HCT116 (cell line): ENCODE data around the gene ANKRD29. TPM values are rescaled to one million over a fixed set of nuclear protein-coding genes. Genes with fewer than 3 reads are reported as not detected.

Experiments used
- ATAC-seq: fragments of 200-7000 bp; cut with Tn5 transposase; 2 replicates; pipeline ENCODE4 v1.9.1; 2020; ENCODE audit warnings: mild to moderate bottlenecking, moderate library complexity
- BruUV-seq: library from RNA; stranded (reverse); fragments of 400-500 nt; replicated peaks from 2 replicates; lab custom pipeline; 2021; lab: Mats Ljungman, UMichigan
- CTCF ChIA-PET: fragments of 300-600 bp; sonication (Branson Sonifier 250); formaldehyde crosslinking; loops from one replicate; lab custom pipeline; 2021; ENCODE audit warnings: antibody characterized with exemption; lab: Charles Lee
- POLR2A ChIA-PET: fragments of 300-600, 350-600 bp; sonication (Branson Sonifier 250); formaldehyde crosslinking; loops from one replicate; lab custom pipeline; 2021; ENCODE audit warnings: antibody characterized with exemption; lab: Charles Lee
- RAD21 ChIA-PET, 2 experiments: fragments of 300-600 bp; sonication (Branson Sonifier 250); formaldehyde crosslinking; loops; one replicate each; lab custom pipeline; 2023; ENCODE audit warnings: low total read pairs in 2 of 2; ENCODE audit not compliant: uncharacterized antibody in 2 of 2, unreplicated experiment in 2 of 2, low non-redundant PET in 1 of 2; lab: Charles Lee
- DNase-seq: peaks from one replicate; pipeline ENCODE4 v3.0.0-alpha.2; 2010; ENCODE audit warnings: low read depth, low spot score
- H2AFZ ChIP-seq: fragments of 200-600 bp; shearing (Covaris generic), sonication (generic); 2 replicates; pipeline ENCODE4 v1.6.1; 2017; ENCODE audit warnings: low read depth, mixed run types, mixed read lengths, antibody characterized with exemption, low read length; ENCODE audit not compliant: poor library complexity, severe bottlenecking
- H3K27ac ChIP-seq: 2 replicates; pipeline ENCODE4 v1.5.1; 2012; ENCODE audit warnings: low read depth, low read length
- H3K27me3 ChIP-seq: fragments of 200-600 bp; sonication (generic); 2 replicates; pipeline ENCODE4 v1.6.1; 2016; ENCODE audit warnings: mixed run types, low read length, mixed read lengths; ENCODE audit not compliant: insufficient read depth
- H3K36me3 ChIP-seq, 2 experiments: fragments of 200-500 bp in 1 of 2; fragments of 200-600 bp in 1 of 2; sonication (Bioruptor generic) in 1 of 2; sonication (generic) in 1 of 2; 2 replicates each; pipeline versions ENCODE4 v1.5.1 to v1.6.1; 2014 to 2016; ENCODE audit warnings: low read length in 2 of 2, inconsistent platforms in 1 of 2, mixed read lengths in 1 of 2, mixed run types in 1 of 2; ENCODE audit not compliant: insufficient read depth in 2 of 2, control insufficient read depth in 1 of 2
- H3K4me1 ChIP-seq, 2 experiments: fragments of 200-600 bp in 1 of 2; sonication (generic) in 1 of 2; 2 replicates each; pipeline versions ENCODE4 v1.5.1 to v1.6.1; 2012 to 2017; ENCODE audit warnings: low read length in 2 of 2, inconsistent platforms in 1 of 2, mild to moderate bottlenecking in 1 of 2, mixed read lengths in 1 of 2, mixed run types in 1 of 2, moderate library complexity in 1 of 2; ENCODE audit not compliant: insufficient read depth in 2 of 2, control insufficient read depth in 1 of 2
- H3K4me2 ChIP-seq: fragments of 200-600 bp; sonication (generic); 2 replicates; pipeline ENCODE4 v1.6.1; 2017; ENCODE audit warnings: mixed run types, low read length, mixed read lengths
- H3K4me3 ChIP-seq, 2 experiments: fragments of 200-600 bp in 1 of 2; sonication (generic) in 1 of 2; replicated peaks in 1 of 2; 2 replicates each; pipeline ENCODE4 v1.5.1; 2011 to 2016; ENCODE audit warnings: low read length in 2 of 2, control low read depth in 1 of 2, low read depth in 1 of 2, mild to moderate bottlenecking in 1 of 2, mixed read lengths in 1 of 2, mixed run types in 1 of 2
- H3K79me2 ChIP-seq: fragments of 200-600 bp; sonication (generic); 2 replicates; pipeline ENCODE4 v1.6.1; 2017; ENCODE audit warnings: mild to moderate bottlenecking, mixed run types, low read length, moderate library complexity, mixed read lengths; ENCODE audit not compliant: insufficient read depth
- H3K9ac ChIP-seq: fragments of 200-600 bp; sonication (generic); 2 replicates; pipeline ENCODE4 v1.6.1; 2016; ENCODE audit warnings: low read length, mixed read lengths
- H3K9me2 ChIP-seq: fragments of 200-600 bp; sonication (generic), shearing (Covaris generic); 2 replicates; pipeline ENCODE4 v1.6.1; 2017; ENCODE audit warnings: mixed run types, mild to moderate bottlenecking, moderate library complexity; ENCODE audit not compliant: insufficient read depth
- H3K9me3 ChIP-seq, 2 experiments: fragments of 200-500 bp in 1 of 2; fragments of 200-600 bp in 1 of 2; sonication (Bioruptor generic) in 1 of 2; sonication (generic) in 1 of 2; 2 replicates each; pipeline ENCODE4 v1.6.1; 2014 to 2017; ENCODE audit warnings: low read length in 2 of 2, mixed read lengths in 2 of 2, inconsistent platforms in 1 of 2, low read depth in 1 of 2, mild to moderate bottlenecking in 1 of 2, mixed run types in 1 of 2, moderate library complexity in 1 of 2; ENCODE audit not compliant: control insufficient read depth in 1 of 2, insufficient read depth in 1 of 2
- H4K20me1 ChIP-seq: fragments of 200-600 bp; sonication (generic), shearing (Covaris generic); 2 replicates; pipeline ENCODE4 v1.6.1; 2017; ENCODE audit warnings: mixed run types, mild to moderate bottlenecking, moderate library complexity; ENCODE audit not compliant: insufficient read depth
- ATF3 ChIP-seq: IDR thresholded peaks from 2 replicates; pipeline ENCODE4 v1.6.1; 2012
- CBX3 ChIP-seq: IDR thresholded peaks from 2 replicates; pipeline ENCODE4 v1.6.1; 2012; ENCODE audit warnings: low read depth
- CTCF ChIP-seq, 3 experiments: fragments of 200-600 bp in 1 of 3; sonication (generic) in 1 of 3; IDR thresholded peaks in 2 of 3; conservative IDR thresholded peaks in 1 of 3; 2 replicates each; pipeline ENCODE4 v1.5.1; 2012 to 2017; ENCODE audit warnings: low read depth in 2 of 3, low read length in 2 of 3, antibody characterized with exemption in 1 of 3, borderline replicate concordance in 1 of 3, control low read depth in 1 of 3, mild to moderate bottlenecking in 1 of 3, mixed read lengths in 1 of 3, mixed run types in 1 of 3, moderate library complexity in 1 of 3; ENCODE audit not compliant: insufficient read depth in 1 of 3
- EGR1 ChIP-seq: IDR thresholded peaks from 2 replicates; pipeline ENCODE4 v1.6.1; 2012; ENCODE audit warnings: low read depth
- ELF1 ChIP-seq: IDR thresholded peaks from 2 replicates; pipeline ENCODE4 v1.6.1; 2012; ENCODE audit warnings: low read depth, borderline replicate concordance
- EZH2phosphoT487 ChIP-seq: fragments of 200-600 bp; IDR thresholded peaks from 2 replicates; pipeline ENCODE4 v1.6.1; 2018; ENCODE audit warnings: antibody characterized with exemption, borderline replicate concordance
- FOSL1 ChIP-seq: IDR thresholded peaks from 2 replicates; pipeline ENCODE4 v1.6.1; 2012; ENCODE audit warnings: low read depth
- MAX ChIP-seq: IDR thresholded peaks from 2 replicates; pipeline ENCODE4 v1.6.1; 2012
- POLR2A ChIP-seq: IDR thresholded peaks from 2 replicates; pipeline ENCODE4 v1.7.0; 2011; ENCODE audit warnings: borderline replicate concordance; ENCODE audit not compliant: insufficient read depth, insufficient read length; ENCODE audit errors: extremely low read depth
- POLR2AphosphoS5 ChIP-seq: IDR thresholded peaks from 2 replicates; pipeline ENCODE4 v1.6.1; 2011; ENCODE audit warnings: mild to moderate bottlenecking, low read depth, low read length, moderate library complexity
- RAD21 ChIP-seq: IDR thresholded peaks from 2 replicates; pipeline ENCODE4 v1.6.1; 2012; ENCODE audit warnings: low read depth, mild to moderate bottlenecking
- REST ChIP-seq: IDR thresholded peaks from 2 replicates; pipeline ENCODE4 v1.6.1; 2012; ENCODE audit warnings: low read depth
- SIN3A ChIP-seq: IDR thresholded peaks from 2 replicates; pipeline ENCODE4 v1.6.1; 2012; ENCODE audit warnings: low read depth
- SRF ChIP-seq: IDR thresholded peaks from 2 replicates; pipeline ENCODE4 v1.6.1; 2012; ENCODE audit warnings: low read depth
- TCF7L2 ChIP-seq: IDR thresholded peaks from 2 replicates; pipeline ENCODE4 v1.7.0; 2011; ENCODE audit warnings: borderline replicate concordance, inconsistent platforms; ENCODE audit not compliant: insufficient read depth, insufficient read length; ENCODE audit errors: extremely low read depth
- YY1 ChIP-seq: IDR thresholded peaks from 2 replicates; pipeline ENCODE4 v1.6.1; 2011; ENCODE audit warnings: low read length, low read depth, moderate library complexity, mild to moderate bottlenecking; ENCODE audit not compliant: insufficient replicate concordance; ENCODE audit errors: extremely low read depth
- ZBTB33 ChIP-seq: IDR thresholded peaks from 2 replicates; pipeline ENCODE4 v1.6.1; 2011; ENCODE audit warnings: mild to moderate bottlenecking, low read length, moderate library complexity; ENCODE audit not compliant: insufficient replicate concordance; ENCODE audit errors: extremely low read depth
- ZNF274 ChIP-seq: fragments of 200-500 bp; sonication (Bioruptor generic); IDR thresholded peaks from 2 replicates; pipeline ENCODE4 v1.6.1; 2014; ENCODE audit warnings: mild to moderate bottlenecking, low read depth, low read length, inconsistent platforms
- intact Hi-C: fragments of 100-400 bp; cut with micrococcal nuclease; formaldehyde crosslinking; loops from 2 replicates; pipeline ENCODE4 v1.10.0; 2022
- total RNA-seq: library from RNA; stranded (reverse); gene quantifications from one replicate; pipeline ENCODE4 v1.2.1, GENCODE V29; 2021; ENCODE audit not compliant: unreplicated experiment

Gene ANKRD29
- total RNA-seq, 1 experiment from 2014 or later = 8.8 TPM

- peak overlapping the region; percentile 28 to 58 for H3K4me3 ChIP-seq
- H3K27me3 ChIP-seq = no peaks in the 10 kb centered on the region
- H2AFZ ChIP-seq = no peak overlapping the region
- H3K79me2 ChIP-seq = no peaks in the 10 kb centered on the region
- no peak for DNase-seq
- no peak; the same call in 1 of the 2 replicates for ATAC-seq
- no peaks in the 10 kb centered on the region for H3K9me3 ChIP-seq
- no peak overlapping the region; the same call in 1 of the 2 replicates for H3K27ac ChIP-seq
- RAD21 ChIA-PET = no interaction called here
- POLR2A ChIA-PET = no interaction called here
- H3K36me3 ChIP-seq = no peaks in the 10 kb centered on the region
- peaks cover 16 to 33% of the 10 kb centered on the region in 2 experiments for H3K4me1 ChIP-seq
- TF ChIP-seq YY1 (no peak), ZBTB33 (no peak), EZH2phosphoT487 (no peak), POLR2A (no peak), POLR2AphosphoS5 (no peak), EGR1 (no peak), SIN3A (no peak), REST (no peak), TCF7L2 (no peak), CTCF (IDR thresholded peaks at IDR 0.05 in 2 of 3, conservative IDR thresholded peaks at IDR 0.05 in 1 of 3; ENCODE audit: borderline replicate concordance in 1 of 3, insufficient read depth in 1 of 3, low read depth in 2 of 3, low read length in 2 of 3) (no peak), SRF (no peak), CBX3 (no peak), ATF3 (no peak), ZNF274 (no peak), ELF1 (no peak), FOSL1 (no peak), MAX (no peak), RAD21 (no peak)
- intact Hi-C loops = no loop called here
- no peaks in the 10 kb centered on the region for H3K9me2 ChIP-seq
- H3K9ac ChIP-seq = peak overlapping the region; percentile 56
- CTCF ChIA-PET = no interaction called here
- H4K20me1 ChIP-seq = no peaks in the 10 kb centered on the region
- BruUV-seq = no TSS peak
- H3K4me2 ChIP-seq = peak overlapping the region; percentile 92
These were observed 27.1 kb upstream of the ANKRD29 start for GRCh38 chr18:23689616-23690504.
